Suppressor macrophage treated with lipopolysaccharide for 4 hours (primary cell): ENCODE data around the gene LRRC3.
"Not testable (repeated sequence)": the region's sequence is repeated elsewhere in the genome, so short reads cannot be mapped to it uniquely, and the experiment has no call there.

Source experiments
- DNase-seq: peaks from one replicate; pipeline ENCODE4 v3.0.0-alpha.2; 2020

Gene LRRC3

GRCh38 chr21:44459712-44460440, 4.6 kb downstream of the LRRC3 start:
- no peak for DNase-seq

- no peak for DNase-seq
These were observed 5.1 kb downstream of the LRRC3 start for GRCh38 chr21:44460441-44460755.

- no peak for DNase-seq
These were observed 5.7 kb downstream of the LRRC3 start for GRCh38 chr21:44461005-44461404.

- no peak for DNase-seq
These were observed 6.2 kb downstream of the LRRC3 start for GRCh38 chr21:44461464-44462001.

GRCh38 chr21:44462086-44462833, 7.0 kb downstream of the LRRC3 start:
- DNase-seq, result no peak

GRCh38 chr21:44462834-44463200, 7.5 kb downstream of the LRRC3 start:
- DNase-seq, result no peak

- DNase-seq, result no peak
These were observed 8.4 kb downstream of the LRRC3 start for GRCh38 chr21:44463724-44464123.

GRCh38 chr21:44464351-44464750, 9.0 kb downstream of the LRRC3 start:
- no peak for DNase-seq

- no peak for DNase-seq
These were observed 11.1 kb downstream of the LRRC3 start for GRCh38 chr21:44466351-44466954.

GRCh38 chr21:44466996-44467858, 11.9 kb downstream of the LRRC3 start:
- no peak for DNase-seq

- DNase-seq, result no peak
These were observed 12.5 kb downstream of the LRRC3 start for GRCh38 chr21:44467859-44468195.

- no peak for DNase-seq
These were observed 16.0 kb downstream of the LRRC3 start for GRCh38 chr21:44471341-44471740.

GRCh38 chr21:44471996-44472395, 16.7 kb downstream of the LRRC3 start:
- no peak for DNase-seq

GRCh38 chr21:44473915-44474555, 18.7 kb downstream of the LRRC3 start:
- DNase-seq, result no peak

GRCh38 chr21:44475266-44475845, 20.0 kb downstream of the LRRC3 start:
- DNase-seq, result no peak

GRCh38 chr21:44477131-44477530, 21.8 kb downstream of the LRRC3 start:
- no peak for DNase-seq

- DNase-seq, result no peak
These were observed 22.4 kb downstream of the LRRC3 start for GRCh38 chr21:44477712-44478111.

- DNase-seq, result no peak
These were observed 23.0 kb downstream of the LRRC3 start for GRCh38 chr21:44478124-44478800.

- no peak for DNase-seq
These were observed 23.5 kb downstream of the LRRC3 start for GRCh38 chr21:44478801-44479167.

GRCh38 chr21:44479556-44480199, 24.4 kb downstream of the LRRC3 start:
- not testable (repeated sequence) for DNase-seq
